HG03135 (cell line): Measurements from ENCODE around the gene MRPS14.
A peak's percentile ranks its signal among the peaks of the same experiment; 100 is the strongest.

Source experiments
- ATAC-seq: cut with Tn5 transposase; IDR thresholded peaks from one replicate; pipeline ENCODE4 v1.9.1; 2021; ENCODE audit warnings: mild to moderate bottlenecking, moderate library complexity; ENCODE audit not compliant: unreplicated experiment

MRPS14 gene

GRCh38 chr1:174988986-174989385 is 34.2 kb downstream of the MRPS14 start:
- no peak for ATAC-seq

- no peak for ATAC-seq
Observed at GRCh38 chr1:174988539-174988938, 34.7 kb downstream of the MRPS14 start.

DNA sequence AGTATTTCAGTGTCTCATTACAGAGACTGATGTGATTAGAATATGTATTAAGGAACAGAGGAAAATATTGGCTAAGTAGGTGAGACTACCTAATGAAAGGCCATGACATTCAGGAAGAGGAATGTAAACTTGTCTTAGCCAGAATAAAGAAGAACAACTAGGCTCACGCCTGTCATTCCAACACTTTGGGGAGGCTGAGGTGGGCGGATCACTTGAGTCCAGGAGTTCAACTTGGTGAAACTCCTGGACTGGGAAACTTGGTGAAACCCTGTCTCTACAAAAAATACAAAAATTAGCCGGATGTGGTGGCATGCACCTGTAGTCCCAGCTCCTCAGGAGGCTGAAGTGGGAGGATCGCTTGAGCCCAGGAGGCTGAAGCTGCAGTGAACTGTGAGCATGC is 38.3 kb downstream of the MRPS14 start:
- no peak for ATAC-seq

DNA sequence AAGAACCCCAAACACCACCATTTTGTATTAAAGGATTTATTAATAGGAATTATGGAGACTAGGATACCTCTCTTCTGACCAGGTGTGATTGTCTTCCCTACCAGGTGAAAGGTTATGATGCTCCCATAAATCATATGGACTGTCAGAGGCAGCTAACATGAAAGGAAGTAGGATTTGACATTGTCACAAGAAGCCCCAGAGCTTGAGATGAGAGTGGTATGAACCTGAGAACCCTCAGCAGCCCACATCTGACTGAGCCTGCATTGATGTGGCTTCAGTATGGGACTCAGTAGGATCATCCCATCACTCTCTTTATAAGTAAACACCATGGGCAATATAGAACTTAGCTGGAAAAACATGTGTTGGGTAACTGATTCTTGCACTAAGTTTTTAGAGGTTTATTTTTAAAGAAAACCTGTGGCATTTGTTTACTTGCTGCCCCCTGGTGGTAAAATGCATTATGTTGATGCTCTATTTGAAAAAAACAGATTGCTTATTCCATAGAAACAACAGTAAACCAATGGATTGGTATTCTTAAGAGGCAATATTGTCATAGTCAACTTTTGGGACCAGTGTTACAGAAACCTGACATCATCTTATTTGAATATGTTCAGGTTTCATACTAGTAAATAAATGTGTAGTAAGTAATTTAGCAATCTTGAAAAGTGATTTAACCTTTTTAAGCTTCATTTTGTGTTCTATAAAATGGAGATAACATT is 40.1 kb downstream of the MRPS14 start:
- no peak for ATAC-seq

DNA sequence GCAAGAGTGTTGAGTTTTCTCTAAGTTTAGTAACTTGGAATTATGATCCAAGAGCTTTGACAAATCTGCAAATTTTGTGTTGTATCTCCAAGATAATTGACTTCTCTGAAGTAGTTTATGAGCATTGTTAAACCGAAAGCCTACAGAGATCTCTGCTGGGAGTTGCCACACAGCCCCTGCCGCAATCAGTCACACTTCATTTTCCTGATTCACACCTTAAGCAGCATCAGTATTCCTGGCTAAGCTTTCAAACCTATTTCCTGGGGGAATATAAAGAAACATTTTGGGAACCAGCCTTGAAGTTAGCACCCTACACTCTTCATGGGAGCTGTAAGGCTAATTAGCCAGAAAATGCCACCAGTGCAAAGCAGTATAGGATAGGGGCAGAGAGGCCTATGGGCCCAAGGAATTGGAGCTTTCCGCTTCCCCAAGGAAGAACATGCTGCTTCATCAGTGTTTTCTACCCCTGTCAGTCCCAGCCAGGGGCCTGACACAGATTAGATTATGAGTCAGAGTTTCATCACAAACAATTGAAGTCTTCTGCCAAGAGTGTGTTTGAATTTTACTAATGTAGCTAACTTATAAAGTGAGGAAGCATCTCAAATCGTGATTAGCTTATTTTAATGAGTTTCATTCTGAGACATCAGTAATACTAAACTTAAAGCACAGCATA is 46.7 kb downstream of the MRPS14 start:
- ATAC-seq = no peak

DNA sequence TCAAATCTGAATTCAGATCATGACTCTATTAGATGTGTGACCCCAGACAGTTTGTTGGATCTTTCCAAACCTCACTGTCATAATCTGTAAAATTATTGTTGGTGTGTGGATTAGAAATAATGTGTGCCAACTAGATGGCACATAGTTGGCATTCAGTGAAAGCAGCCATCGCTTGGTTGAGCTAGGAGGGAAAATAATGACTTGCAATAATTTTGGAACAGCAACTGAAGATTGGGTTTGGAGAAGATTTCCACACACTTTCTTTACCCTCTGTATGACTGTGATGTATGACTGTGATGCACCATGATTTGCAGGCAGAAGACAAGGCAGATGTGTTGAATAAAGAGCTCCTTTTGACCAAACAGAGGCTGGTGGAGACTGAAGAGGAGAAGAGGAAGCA is 47.5 kb downstream of the MRPS14 start:
- no peak for ATAC-seq

DNA sequence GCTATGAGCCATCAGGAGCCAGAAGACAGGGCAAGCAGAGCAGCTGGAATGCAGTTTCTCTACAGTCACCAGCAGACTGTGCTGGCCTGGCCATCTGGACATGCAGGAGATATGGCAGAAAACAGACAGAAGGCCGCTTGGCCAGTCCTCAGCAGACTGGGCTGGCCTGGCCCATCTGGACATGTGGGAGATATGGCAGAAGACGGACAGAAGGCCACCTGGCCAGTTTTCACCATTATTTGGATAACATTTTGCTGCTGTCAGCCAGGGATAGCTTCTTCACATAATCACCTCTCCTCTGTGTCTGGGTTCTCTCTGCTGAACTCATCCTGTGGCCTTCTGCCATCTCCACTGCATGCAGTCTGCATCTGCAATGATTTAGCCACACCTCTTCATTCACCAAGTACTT is 48.5 kb downstream of the MRPS14 start:
- ATAC-seq = no peak

GRCh38 chr1:174971902-174972301 is 51.3 kb downstream of the MRPS14 start:
- ATAC-seq = no peak

GRCh38 chr1:174971466-174971865 is 51.8 kb downstream of the MRPS14 start:
- ATAC-seq = no peak

GRCh38 chr1:174969977-174970376 is 53.2 kb downstream of the MRPS14 start:
- no peak for ATAC-seq

DNA sequence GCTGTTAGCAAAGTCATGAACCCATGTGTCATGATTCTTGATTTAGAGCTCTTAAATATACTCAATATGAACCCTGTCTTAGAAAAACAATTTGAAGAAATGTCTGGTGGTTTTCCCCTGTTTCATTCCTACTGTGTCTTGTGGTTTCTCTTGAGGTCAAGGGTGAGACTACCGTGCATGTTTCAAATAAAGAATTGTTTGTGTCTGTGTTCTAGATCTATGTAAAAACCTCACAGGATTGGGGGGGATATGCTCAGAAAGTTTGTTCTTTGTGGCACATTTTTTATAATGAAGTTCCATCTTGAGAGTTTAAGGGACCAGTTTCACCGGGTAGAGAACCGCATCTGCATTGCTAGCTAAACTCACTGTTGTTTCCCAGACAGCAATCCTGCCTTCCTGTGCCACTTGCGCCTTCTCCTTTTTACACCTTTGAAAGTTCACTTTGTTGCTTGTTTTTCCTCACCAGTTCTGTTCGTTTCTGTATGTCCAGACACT is 54.4 kb downstream of the MRPS14 start:
- ATAC-seq = peak; percentile 69

DNA sequence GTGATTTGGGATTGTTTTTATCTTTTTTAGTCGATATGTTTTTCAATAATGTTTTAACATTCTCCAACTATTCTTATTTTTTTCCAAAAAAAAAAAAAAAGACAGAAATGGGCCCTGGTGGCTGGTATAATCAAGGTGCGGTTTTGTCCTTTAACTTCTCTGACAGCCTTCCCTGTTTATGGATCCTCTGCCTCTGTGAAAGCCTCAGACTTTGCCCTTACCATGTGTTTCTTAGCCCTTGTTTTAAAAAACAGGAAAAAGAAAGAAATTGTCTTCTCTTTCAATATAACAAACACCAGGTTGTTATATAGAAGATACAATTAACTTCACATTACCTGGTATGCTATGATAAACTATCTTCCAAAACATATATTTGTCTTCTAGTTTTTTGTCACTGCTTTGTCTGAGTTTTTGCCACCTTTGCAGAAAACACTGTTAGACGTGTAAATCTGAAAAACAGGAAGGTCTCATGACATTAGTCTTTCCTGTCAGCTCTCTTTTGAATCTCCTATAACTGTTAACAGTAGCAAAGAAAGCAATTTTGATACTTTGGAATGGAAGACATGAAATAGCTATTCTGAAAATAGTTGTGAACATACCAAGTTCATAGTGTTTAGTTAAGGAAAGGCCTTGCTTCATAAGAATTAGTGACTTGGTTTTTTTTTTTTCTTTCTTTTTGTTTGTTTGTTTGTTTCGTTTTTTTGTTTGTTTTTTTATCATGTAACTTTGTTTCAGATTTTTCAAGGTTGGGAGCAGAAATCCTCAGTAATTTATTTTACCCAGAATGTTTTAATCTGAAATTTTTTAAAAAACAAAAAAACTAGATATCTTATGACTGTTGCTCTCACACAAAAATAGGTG is 55.1 kb downstream of the MRPS14 start:
- no peak for ATAC-seq

- ATAC-seq = no peak
Observed at GRCh38 chr1:174966008-174966572, 57.1 kb downstream of the MRPS14 start.

GRCh38 chr1:174965362-174966007 is 57.7 kb downstream of the MRPS14 start:
- ATAC-seq = no peak

DNA sequence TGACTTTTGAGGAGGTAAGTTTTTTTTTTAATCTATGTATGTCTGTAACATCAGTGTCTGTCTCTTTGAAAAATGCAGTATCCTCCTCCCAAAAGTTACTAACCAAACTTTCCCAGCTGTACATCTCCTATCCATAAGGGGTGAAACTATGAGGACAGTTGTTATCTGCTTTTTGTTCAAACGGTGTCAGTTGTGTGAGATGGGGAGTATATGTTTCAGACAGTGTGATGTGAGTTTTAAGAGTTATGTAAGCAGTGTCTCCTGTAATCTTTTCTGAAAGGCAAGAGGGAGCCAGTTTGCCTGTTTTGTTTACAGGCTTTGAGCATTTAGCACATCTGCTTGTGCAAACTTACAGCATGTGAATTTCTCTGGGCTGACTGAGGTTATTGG is 58.3 kb downstream of the MRPS14 start:
- no peak for ATAC-seq

GRCh38 chr1:174964261-174964971 is 58.8 kb downstream of the MRPS14 start:
- ATAC-seq = no peak

DNA sequence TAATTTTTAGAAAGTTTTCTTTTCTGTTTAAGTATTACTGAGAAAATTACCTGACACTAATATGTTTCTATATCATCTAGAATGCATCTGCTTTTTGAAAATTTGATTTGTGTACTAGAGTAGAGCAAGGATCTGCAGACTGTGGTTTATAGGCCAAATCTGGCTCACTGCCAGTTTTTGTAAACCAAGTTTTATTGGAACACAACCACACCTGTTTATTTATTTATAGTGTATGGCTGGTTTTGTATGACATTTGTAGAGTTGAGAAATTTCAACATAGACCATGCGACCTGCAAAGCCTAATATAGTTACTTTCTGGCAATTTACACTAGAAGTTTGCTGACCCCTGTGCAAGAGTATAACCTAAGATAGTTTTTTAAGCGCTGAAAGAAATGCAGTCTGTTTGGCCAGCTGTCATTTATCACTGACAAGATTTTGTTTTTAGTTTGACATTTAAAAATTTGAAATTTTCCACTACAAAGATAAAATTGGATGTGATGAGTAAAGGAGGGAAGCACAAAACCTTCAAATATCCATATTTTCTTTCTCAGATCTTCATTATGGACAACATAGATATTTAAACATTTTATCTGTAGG is 59.6 kb downstream of the MRPS14 start:
- ATAC-seq = no peak
